ENCODE results near the gene SORBS2.

Gene SORBS2

DNA sequence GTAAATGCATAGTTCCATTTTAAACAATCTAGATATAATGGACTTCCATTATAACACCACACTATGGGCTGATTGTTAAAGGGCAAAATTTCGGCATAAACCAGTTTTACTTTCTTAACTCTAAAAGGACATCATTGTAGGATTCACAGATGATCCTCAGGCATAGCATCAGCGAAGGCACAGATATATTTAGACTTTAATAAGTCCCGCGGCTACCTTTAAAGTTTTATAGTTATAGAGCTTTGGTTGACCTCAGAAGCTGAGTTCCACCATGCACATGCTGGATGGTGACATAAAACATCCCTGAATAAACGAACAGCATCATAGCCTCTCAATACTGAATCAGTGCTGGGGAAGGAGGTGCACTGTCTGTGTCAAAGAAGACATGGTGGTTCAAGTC lies 151.7 kb downstream of the SORBS2 start (continued):
- TF ChIP-seq POU6F1 (CRISPR knock-in tag; IDR thresholded peaks at IDR 0.05; ENCODE audit: borderline replicate concordance, low read depth) (no peak), ZFP3 (CRISPR knock-in tag; IDR thresholded peaks at IDR 0.05) (no peak), RARB (CRISPR knock-in tag; IDR thresholded peaks at IDR 0.05) (no peak), TCF4 (CRISPR knock-in tag; IDR thresholded peaks at IDR 0.05; ENCODE audit: borderline replicate concordance) (no peak), BACH2 (CRISPR knock-in tag; IDR thresholded peaks at IDR 0.05; ENCODE audit: borderline replicate concordance) (no peak), TSHZ2 (CRISPR knock-in tag; IDR thresholded peaks at IDR 0.05) (no peak)
- TF ChIP-seq, protein P1, sequence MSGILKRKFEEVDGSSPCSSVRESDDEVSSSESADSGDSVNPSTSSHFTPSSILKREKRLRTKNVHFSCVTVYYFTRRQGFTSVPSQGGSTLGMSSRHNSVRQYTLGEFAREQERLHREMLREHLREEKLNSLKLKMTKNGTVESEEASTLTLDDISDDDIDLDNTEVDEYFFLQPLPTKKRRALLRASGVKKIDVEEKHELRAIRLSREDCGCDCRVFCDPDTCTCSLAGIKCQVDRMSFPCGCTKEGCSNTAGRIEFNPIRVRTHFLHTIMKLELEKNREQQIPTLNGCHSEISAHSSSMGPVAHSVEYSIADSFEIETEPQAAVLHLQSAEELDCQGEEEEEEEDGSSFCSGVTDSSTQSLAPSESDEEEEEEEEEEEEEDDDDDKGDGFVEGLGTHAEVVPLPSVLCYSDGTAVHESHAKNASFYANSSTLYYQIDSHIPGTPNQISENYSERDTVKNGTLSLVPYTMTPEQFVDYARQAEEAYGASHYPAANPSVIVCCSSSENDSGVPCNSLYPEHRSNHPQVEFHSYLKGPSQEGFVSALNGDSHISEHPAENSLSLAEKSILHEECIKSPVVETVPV (CRISPR knock-in tag; IDR thresholded peaks at IDR 0.05): no peak

GRCh38 chr4:185657699-185658098 lies 154.3 kb downstream of the SORBS2 start:
- TF ChIP-seq ESRRG (CRISPR knock-in tag; IDR thresholded peaks at IDR 0.05) (no peak), PPARA (CRISPR knock-in tag; IDR thresholded peaks at IDR 0.05; ENCODE audit: borderline replicate concordance) (no peak), GLIS3 (CRISPR knock-in tag; IDR thresholded peaks at IDR 0.05) (no peak), TOX (CRISPR knock-in tag; IDR thresholded peaks at IDR 0.05; ENCODE audit: borderline replicate concordance) (no peak), CSDC2 (CRISPR knock-in tag; IDR thresholded peaks at IDR 0.05) (no peak), CREB5 (CRISPR knock-in tag; IDR thresholded peaks at IDR 0.05; ENCODE audit: low read depth) (no peak), ZC3H10 (CRISPR knock-in tag; IDR thresholded peaks at IDR 0.05) (no peak), TSHZ2 (CRISPR knock-in tag; IDR thresholded peaks at IDR 0.05) (no peak), OSR1 (CRISPR knock-in tag; IDR thresholded peaks at IDR 0.05) (no peak), ISL1 (CRISPR knock-in tag; IDR thresholded peaks at IDR 0.05) (no peak), SNAI2 (CRISPR knock-in tag; IDR thresholded peaks at IDR 0.05) (no peak)
- TF ChIP-seq, protein P1 (CRISPR knock-in tag; IDR thresholded peaks at IDR 0.05): no peak
- ATAC-seq: no peak

DNA sequence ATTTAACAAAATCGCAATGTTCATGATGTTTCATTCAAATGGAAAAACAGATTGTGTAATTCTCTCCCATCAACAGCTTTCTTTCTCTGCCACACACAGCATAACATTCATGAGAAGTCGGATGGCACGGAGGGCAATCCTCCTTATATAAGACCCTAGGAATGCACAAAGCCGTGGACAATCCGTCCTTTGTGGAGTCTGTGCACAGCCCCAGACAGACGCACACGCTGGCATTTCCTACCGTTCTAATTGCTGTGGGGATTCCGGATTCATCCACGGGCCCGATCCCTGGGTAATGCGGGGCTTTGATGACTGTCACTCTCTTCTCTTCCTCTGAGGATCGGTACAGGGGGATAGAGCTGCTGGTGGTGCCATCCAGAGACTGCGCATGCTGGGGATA lies 154.8 kb downstream of the SORBS2 start:
- no peak for TF ChIP-seq ZNF8 (CRISPR knock-in tag; IDR thresholded peaks at IDR 0.05)
- no peak for TF ChIP-seq PPARA (CRISPR knock-in tag; IDR thresholded peaks at IDR 0.05; ENCODE audit: borderline replicate concordance)
- TF ChIP-seq ZC3H10 (CRISPR knock-in tag; IDR thresholded peaks at IDR 0.05): no peak
- TF ChIP-seq POU6F1 (CRISPR knock-in tag; IDR thresholded peaks at IDR 0.05; ENCODE audit: borderline replicate concordance, low read depth): no peak
- no peak for TF ChIP-seq ZNF70 (CRISPR knock-in tag; IDR thresholded peaks at IDR 0.05)
- ATAC-seq: no peak

Data from SK-N-SH treated with all-trans-retinoic acid at 6 μM for 48 hours (cell line).